ENCODE data around the gene TOM1.
"Not testable (repeated sequence)": the region's sequence is repeated elsewhere in the genome, so short reads cannot be mapped to it uniquely, and the experiment has no call there.

The TOM1 gene

GRCh38 chr22:35384527-35384926 is 84.8 kb downstream of the TOM1 start:
- Histone ChIP-seq H3K4me3 (ENCODE audit: low read depth, low read length) (no peak overlapping the region), H3K4me1 (ENCODE audit: control insufficient read depth, insufficient read depth, low read length) (peaks cover 5% of the 10 kb centered on the region), H3K36me3 (ENCODE audit: control insufficient read depth, insufficient read depth, low read length) (peaks cover 20% of the 10 kb centered on the region)

GRCh38 chr22:35384975-35385588 is 85.4 kb downstream of the TOM1 start:
- Histone ChIP-seq H3K4me3 (ENCODE audit: low read depth, low read length) (no peak overlapping the region), H3K36me3 (ENCODE audit: control insufficient read depth, insufficient read depth, low read length) (peaks cover 22% of the 10 kb centered on the region), H3K27me3 (ENCODE audit: control insufficient read depth, insufficient read depth, low read length) (no peaks in the 10 kb centered on the region), H3K9me3 (ENCODE audit: control insufficient read depth, insufficient read depth, low read length) (no peaks in the 10 kb centered on the region), H3K9ac (ENCODE audit: low read depth, low read length) (no peak overlapping the region), H3K4me1 (ENCODE audit: control insufficient read depth, insufficient read depth, low read length) (peaks cover 5% of the 10 kb centered on the region)

More at GRCh38 chr22:35384527-35384926, 84.8 kb downstream of the TOM1 start:
- Histone ChIP-seq H3K27me3 (ENCODE audit: control insufficient read depth, insufficient read depth, low read length) (no peaks in the 10 kb centered on the region), H3K9me3 (ENCODE audit: control insufficient read depth, insufficient read depth, low read length) (no peaks in the 10 kb centered on the region), H3K9ac (ENCODE audit: low read depth, low read length) (no peak overlapping the region)

- H3K36me3 ChIP-seq (ENCODE audit: control insufficient read depth, insufficient read depth, low read length) = peaks cover 26% of the 10 kb centered on the region
Observed at GRCh38 chr22:35386670-35387288, 87.1 kb downstream of the TOM1 start.

GRCh38 chr22:35390933-35391332 is 91.2 kb downstream of the TOM1 start:
- peaks cover 22% of the 10 kb centered on the region for H3K36me3 ChIP-seq (ENCODE audit: control insufficient read depth, insufficient read depth, low read length)
- H3K9ac ChIP-seq (ENCODE audit: low read depth, low read length) = no peak overlapping the region
- H3K9me3 ChIP-seq (ENCODE audit: control insufficient read depth, insufficient read depth, low read length) = no peaks in the 10 kb centered on the region
- no peaks in the 10 kb centered on the region for H3K27me3 ChIP-seq (ENCODE audit: control insufficient read depth, insufficient read depth, low read length)
- no peaks in the 10 kb centered on the region for H3K4me1 ChIP-seq (ENCODE audit: control insufficient read depth, insufficient read depth, low read length)
- H3K4me3 ChIP-seq (ENCODE audit: low read depth, low read length) = no peak overlapping the region

More at GRCh38 chr22:35386670-35387288, 87.1 kb downstream of the TOM1 start:
- Histone ChIP-seq H3K9ac (ENCODE audit: low read depth, low read length) (no peak overlapping the region), H3K9me3 (ENCODE audit: control insufficient read depth, insufficient read depth, low read length) (no peaks in the 10 kb centered on the region), H3K27me3 (ENCODE audit: control insufficient read depth, insufficient read depth, low read length) (no peaks in the 10 kb centered on the region), H3K4me1 (ENCODE audit: control insufficient read depth, insufficient read depth, low read length) (no peaks in the 10 kb centered on the region), H3K4me3 (ENCODE audit: low read depth, low read length) (no peak overlapping the region)

- H3K4me1 ChIP-seq (ENCODE audit: control insufficient read depth, insufficient read depth, low read length) = no peaks in the 10 kb centered on the region
- no peak overlapping the region for H3K4me3 ChIP-seq (ENCODE audit: low read depth, low read length)
- peaks cover 16% of the 10 kb centered on the region for H3K36me3 ChIP-seq (ENCODE audit: control insufficient read depth, insufficient read depth, low read length)
- no peaks in the 10 kb centered on the region for H3K9me3 ChIP-seq (ENCODE audit: control insufficient read depth, insufficient read depth, low read length)
- H3K27me3 ChIP-seq (ENCODE audit: control insufficient read depth, insufficient read depth, low read length) = no peaks in the 10 kb centered on the region
- H3K9ac ChIP-seq (ENCODE audit: low read depth, low read length) = no peak overlapping the region
Observed at GRCh38 chr22:35392357-35392756, 92.7 kb downstream of the TOM1 start.

GRCh38 chr22:35393116-35394010 is 93.7 kb downstream of the TOM1 start:
- Histone ChIP-seq H3K27me3 (ENCODE audit: control insufficient read depth, insufficient read depth, low read length) (no peaks in the 10 kb centered on the region), H3K36me3 (ENCODE audit: control insufficient read depth, insufficient read depth, low read length) (peaks cover 12% of the 10 kb centered on the region), H3K9me3 (ENCODE audit: control insufficient read depth, insufficient read depth, low read length) (no peaks in the 10 kb centered on the region), H3K4me3 (ENCODE audit: low read depth, low read length) (no peak overlapping the region), H3K9ac (ENCODE audit: low read depth, low read length) (no peak overlapping the region), H3K4me1 (ENCODE audit: control insufficient read depth, insufficient read depth, low read length) (no peaks in the 10 kb centered on the region)

GRCh38 chr22:35394011-35394312 is 94.3 kb downstream of the TOM1 start:
- no peaks in the 10 kb centered on the region for H3K9me3 ChIP-seq (ENCODE audit: control insufficient read depth, insufficient read depth, low read length)
- H3K4me3 ChIP-seq (ENCODE audit: low read depth, low read length) = no peak overlapping the region
- H3K9ac ChIP-seq (ENCODE audit: low read depth, low read length) = no peak overlapping the region
- H3K4me1 ChIP-seq (ENCODE audit: control insufficient read depth, insufficient read depth, low read length) = no peaks in the 10 kb centered on the region
- H3K36me3 ChIP-seq (ENCODE audit: control insufficient read depth, insufficient read depth, low read length) = peaks cover 12% of the 10 kb centered on the region
- H3K27me3 ChIP-seq (ENCODE audit: control insufficient read depth, insufficient read depth, low read length) = no peaks in the 10 kb centered on the region

- peaks cover 10% of the 10 kb centered on the region for H3K36me3 ChIP-seq (ENCODE audit: control insufficient read depth, insufficient read depth, low read length)
- H3K4me3 ChIP-seq (ENCODE audit: low read depth, low read length) = no peak overlapping the region
- no peaks in the 10 kb centered on the region for H3K27me3 ChIP-seq (ENCODE audit: control insufficient read depth, insufficient read depth, low read length)
- no peaks in the 10 kb centered on the region for H3K4me1 ChIP-seq (ENCODE audit: control insufficient read depth, insufficient read depth, low read length)
- H3K9me3 ChIP-seq (ENCODE audit: control insufficient read depth, insufficient read depth, low read length) = no peaks in the 10 kb centered on the region
- no peak overlapping the region for H3K9ac ChIP-seq (ENCODE audit: low read depth, low read length)
Observed at GRCh38 chr22:35394810-35395563, 95.3 kb downstream of the TOM1 start.

GRCh38 chr22:35396622-35397021 is 96.9 kb downstream of the TOM1 start:
- H3K4me1 ChIP-seq (ENCODE audit: control insufficient read depth, insufficient read depth, low read length); H3K9me3 ChIP-seq (ENCODE audit: control insufficient read depth, insufficient read depth, low read length); H3K4me3 ChIP-seq (ENCODE audit: low read depth, low read length); H3K9ac ChIP-seq (ENCODE audit: low read depth, low read length); H3K27me3 ChIP-seq (ENCODE audit: control insufficient read depth, insufficient read depth, low read length): not testable (repeated sequence)
- peaks cover 13% of the 10 kb centered on the region for H3K36me3 ChIP-seq (ENCODE audit: control insufficient read depth, insufficient read depth, low read length)

- H3K9ac ChIP-seq (ENCODE audit: low read depth, low read length) = no peak overlapping the region
- no peaks in the 10 kb centered on the region for H3K9me3 ChIP-seq (ENCODE audit: control insufficient read depth, insufficient read depth, low read length)
Observed at GRCh38 chr22:35397095-35397904, 97.6 kb downstream of the TOM1 start.

More at GRCh38 chr22:35397095-35397904, 97.6 kb downstream of the TOM1 start:
- H3K4me1 ChIP-seq (ENCODE audit: control insufficient read depth, insufficient read depth, low read length) = peaks cover 10% of the 10 kb centered on the region
- H3K4me3 ChIP-seq (ENCODE audit: low read depth, low read length) = no peak overlapping the region
- H3K36me3 ChIP-seq (ENCODE audit: control insufficient read depth, insufficient read depth, low read length) = peaks cover 19% of the 10 kb centered on the region
- H3K27me3 ChIP-seq (ENCODE audit: control insufficient read depth, insufficient read depth, low read length) = no peaks in the 10 kb centered on the region
